ENCODE measurements around the gene CYP4F22.

Gene CYP4F22

GRCh38 chr19:15527705-15528104 lies 19.4 kb downstream of the CYP4F22 start:
- TF ChIP-seq REST (IDR thresholded peaks at IDR 0.05; ENCODE audit: insufficient read depth in 1 of 2, low read depth in 2 of 2, low read length in 2 of 2), result no peak
- TF ChIP-seq SIN3A (IDR thresholded peaks at IDR 0.05; ENCODE audit: borderline replicate concordance, insufficient read depth, low read length), result no peak
- no peak for TF ChIP-seq TAF1 (IDR thresholded peaks at IDR 0.05; ENCODE audit: borderline replicate concordance, insufficient read depth, low read length)
- no peak for TF ChIP-seq POLR2AphosphoS5 (IDR thresholded peaks at IDR 0.05; ENCODE audit: low read depth, low read length)
- no peak for TF ChIP-seq FOXP2 (optimal IDR thresholded peaks at IDR 0.05; ENCODE audit: borderline replicate concordance, extremely low read depth, extremely low read length, insufficient read depth)

DNA sequence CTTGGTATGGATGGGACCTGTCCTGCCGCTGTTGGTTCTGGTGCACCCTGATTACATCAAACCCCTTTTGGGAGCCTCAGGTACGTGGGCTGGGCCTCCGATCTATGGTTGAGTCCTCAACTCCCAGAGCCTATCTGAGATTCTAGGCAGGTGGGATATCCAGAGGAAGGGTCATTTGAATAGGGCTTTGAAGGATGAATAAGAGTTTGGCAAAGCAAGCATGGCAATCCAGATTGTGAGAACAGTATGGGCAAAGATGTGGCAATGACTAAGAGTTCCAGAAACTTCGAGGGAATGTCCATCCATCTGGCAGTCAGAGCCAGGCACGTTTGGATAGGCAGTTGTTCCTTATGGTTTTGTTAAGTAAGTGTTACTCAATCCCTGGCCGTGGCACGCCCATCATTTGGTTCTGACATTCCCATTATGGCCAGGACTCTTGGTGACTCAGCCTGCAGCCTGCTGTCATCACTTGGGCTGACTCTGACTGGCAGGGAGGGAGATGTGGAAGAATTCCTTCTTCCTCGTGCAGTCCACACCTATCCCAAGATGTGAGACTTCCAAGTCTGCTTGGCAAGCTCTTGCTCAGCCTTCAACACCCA lies 21.5 kb downstream of the CYP4F22 start:
- TF ChIP-seq TAF1 (IDR thresholded peaks at IDR 0.05; ENCODE audit: borderline replicate concordance, insufficient read depth, low read length) (no peak), SIN3A (IDR thresholded peaks at IDR 0.05; ENCODE audit: borderline replicate concordance, insufficient read depth, low read length) (no peak), POLR2AphosphoS5 (IDR thresholded peaks at IDR 0.05; ENCODE audit: low read depth, low read length) (no peak), REST (IDR thresholded peaks at IDR 0.05; ENCODE audit: insufficient read depth in 1 of 2, low read depth in 2 of 2, low read length in 2 of 2) (no peak), FOXP2 (optimal IDR thresholded peaks at IDR 0.05; ENCODE audit: borderline replicate concordance, extremely low read depth, extremely low read length, insufficient read depth) (no peak)

GRCh38 chr19:15532779-15533521 lies 24.6 kb downstream of the CYP4F22 start:
- TF ChIP-seq TAF1 (IDR thresholded peaks at IDR 0.05; ENCODE audit: borderline replicate concordance, insufficient read depth, low read length) (no peak), POLR2AphosphoS5 (IDR thresholded peaks at IDR 0.05; ENCODE audit: low read depth, low read length) (no peak), FOXP2 (optimal IDR thresholded peaks at IDR 0.05; ENCODE audit: borderline replicate concordance, extremely low read depth, extremely low read length, insufficient read depth) (no peak), REST (IDR thresholded peaks at IDR 0.05; ENCODE audit: insufficient read depth in 1 of 2, low read depth in 2 of 2, low read length in 2 of 2) (no peak), SIN3A (IDR thresholded peaks at IDR 0.05; ENCODE audit: borderline replicate concordance, insufficient read depth, low read length) (no peak)

DNA sequence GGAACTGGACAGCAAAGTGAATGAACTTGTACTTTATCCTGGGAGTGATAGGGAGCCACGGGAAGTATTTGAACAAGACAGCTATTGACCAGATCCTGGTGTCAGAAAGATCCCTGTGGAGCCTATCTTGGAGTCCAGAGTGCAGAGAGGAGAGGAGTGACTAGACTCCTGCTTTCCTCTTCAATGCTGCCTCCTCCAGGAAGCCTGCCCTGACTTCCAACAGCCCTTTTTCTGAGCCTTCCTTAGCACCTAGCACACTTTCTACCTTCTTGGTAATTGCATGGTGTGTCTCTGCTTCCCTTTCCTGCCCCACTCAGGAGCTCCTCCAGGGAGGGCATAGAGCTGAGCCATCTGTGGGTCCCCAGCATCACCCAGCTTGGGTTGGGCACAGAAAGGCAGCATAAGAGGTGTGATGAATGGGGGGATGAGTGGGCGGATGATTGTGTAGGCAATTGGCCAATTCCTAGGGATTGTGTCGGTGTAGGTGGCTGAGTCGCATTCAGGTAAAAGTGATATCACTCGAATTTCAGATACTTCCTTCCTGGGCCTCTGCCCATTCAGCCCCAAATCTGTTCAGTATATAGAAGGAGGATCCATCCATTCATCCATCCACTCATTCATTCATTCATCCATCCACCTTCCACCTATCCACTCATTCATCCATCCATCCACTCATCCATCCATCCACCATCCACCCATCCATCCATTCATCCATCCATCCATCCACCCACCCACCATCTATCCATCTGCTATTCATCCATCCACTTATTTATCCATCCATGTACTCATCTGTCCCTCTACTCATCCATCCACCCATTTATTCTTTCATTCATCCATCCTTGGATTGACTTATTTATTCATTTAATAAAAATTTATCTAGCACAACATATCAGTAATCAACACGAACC lies 26.9 kb downstream of the CYP4F22 start:
- TF ChIP-seq POLR2AphosphoS5 (IDR thresholded peaks at IDR 0.05; ENCODE audit: low read depth, low read length), result no peak
- TF ChIP-seq FOXP2 (optimal IDR thresholded peaks at IDR 0.05; ENCODE audit: borderline replicate concordance, extremely low read depth, extremely low read length, insufficient read depth), result no peak
- no peak for TF ChIP-seq SIN3A (IDR thresholded peaks at IDR 0.05; ENCODE audit: borderline replicate concordance, insufficient read depth, low read length)
- no peak for TF ChIP-seq REST (IDR thresholded peaks at IDR 0.05; ENCODE audit: insufficient read depth in 1 of 2, low read depth in 2 of 2, low read length in 2 of 2)
- TF ChIP-seq TAF1 (IDR thresholded peaks at IDR 0.05; ENCODE audit: borderline replicate concordance, insufficient read depth, low read length), result no peak

All from PFSK-1 (cell line).